Stimulated activated memory B cell treated with anti-CD40 and anti-IgM and Interleukin-4, amounts not matched to agents 10 μg/mL and 1 μg/mL and 100 μg/mL, for 72 hours (primary cell): ENCODE measurements around the gene C12orf60.
A peak's percentile ranks its signal among the peaks of the same experiment; 100 is the strongest.

Source experiments
- ATAC-seq: fragments of 150-1000 bp; cut with Tn5 transposase; 2 replicates; pipeline ENCODE4 v1.10.0; 2021
- H3K27ac Mint-ChIP-seq: one replicate; pipeline ENCODE4 v1.8.0; 2022; ENCODE audit warnings: mild to moderate bottlenecking, mixed read lengths
- H3K27me3 Mint-ChIP-seq: one replicate; pipeline ENCODE4 v1.8.0; 2022; ENCODE audit warnings: mixed read lengths
- H3K36me3 Mint-ChIP-seq: one replicate; pipeline ENCODE4 v1.8.0; 2022; ENCODE audit warnings: mixed read lengths
- H3K4me1 Mint-ChIP-seq: one replicate; pipeline ENCODE4 v1.8.0; 2022; ENCODE audit warnings: mixed read lengths
- H3K4me3 Mint-ChIP-seq: one replicate; pipeline ENCODE4 v1.8.0; 2022; ENCODE audit warnings: mild to moderate bottlenecking, moderate library complexity, mixed read lengths
- H3K9me3 Mint-ChIP-seq: one replicate; pipeline ENCODE4 v1.8.0; 2022; ENCODE audit warnings: mixed read lengths

The C12orf60 gene

DNA sequence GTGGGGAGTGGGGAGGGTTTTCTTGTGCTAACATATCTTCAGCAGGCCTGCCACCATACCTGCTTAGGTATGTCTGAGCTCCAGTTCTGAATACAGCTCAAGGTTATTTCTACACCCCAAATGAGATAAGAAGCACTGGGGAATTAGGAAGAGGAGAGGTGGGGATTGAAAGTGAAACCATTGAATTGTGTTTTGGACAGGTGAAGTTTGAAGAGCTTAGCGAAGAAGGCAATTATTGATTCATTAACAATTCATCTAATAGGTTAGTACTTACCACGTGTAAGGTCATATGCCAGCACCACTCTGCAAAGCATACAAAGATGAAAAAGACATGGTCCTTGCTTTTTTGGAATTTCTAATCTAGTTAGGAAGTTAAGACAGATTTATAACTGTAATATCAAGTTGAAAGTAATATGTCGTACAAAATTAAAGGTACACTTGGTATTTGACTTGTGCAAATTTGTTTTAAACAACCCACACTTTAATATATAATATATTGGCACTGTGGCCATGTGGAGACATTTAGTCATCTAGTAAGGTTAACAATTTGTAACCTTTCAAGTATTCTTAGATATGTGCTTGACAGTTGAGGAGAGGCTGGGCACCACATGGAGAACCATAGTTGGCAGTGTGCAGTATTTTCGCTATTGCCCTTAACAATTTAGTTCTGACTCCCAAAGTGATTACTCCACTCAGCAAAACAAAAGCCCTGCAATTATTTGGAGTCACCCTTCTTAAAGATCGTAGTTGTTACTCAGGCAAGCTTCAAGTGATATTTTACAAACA, 6.9 kb downstream of the C12orf60 start:
- Mint-ChIP-seq H3K4me1 (peaks cover 16% of the 10 kb centered on the region), H3K4me3 (no peak overlapping the region), H3K27ac (no peak overlapping the region), H3K27me3 (no peaks in the 10 kb centered on the region), H3K36me3 (no peaks in the 10 kb centered on the region), H3K9me3 (no peaks in the 10 kb centered on the region)
- ATAC-seq, result no peak

DNA sequence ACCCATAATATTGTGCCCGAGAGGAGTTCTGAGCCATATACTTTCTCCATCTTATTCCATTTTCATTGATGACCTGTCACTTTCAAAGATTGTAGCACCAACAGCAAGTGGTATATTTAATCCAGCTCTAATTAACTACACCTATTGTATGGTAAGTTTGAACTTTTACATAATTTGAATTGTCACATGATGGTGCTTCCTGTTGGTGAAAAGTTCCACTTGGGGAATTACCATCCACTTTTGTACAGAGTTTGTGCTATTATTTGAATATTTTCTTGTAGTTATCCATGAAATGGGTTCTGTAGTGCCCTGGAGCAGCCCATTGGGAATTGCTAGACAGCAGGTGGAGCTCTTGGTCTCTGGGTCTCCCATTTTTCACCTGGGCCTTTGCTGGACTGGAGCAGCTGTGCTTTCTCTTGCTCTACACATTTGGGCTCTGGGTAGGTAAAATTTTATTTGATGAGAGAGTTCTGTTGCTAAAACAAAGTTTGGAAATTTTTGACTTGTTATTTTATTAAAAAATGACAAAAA, 7.5 kb downstream of the C12orf60 start:
- H3K36me3 Mint-ChIP-seq, result no peaks in the 10 kb centered on the region
- H3K27ac Mint-ChIP-seq, result no peak overlapping the region
- H3K4me1 Mint-ChIP-seq, result peaks cover 16% of the 10 kb centered on the region
- no peaks in the 10 kb centered on the region for H3K27me3 Mint-ChIP-seq
- ATAC-seq, result no peak
- H3K9me3 Mint-ChIP-seq, result no peaks in the 10 kb centered on the region
- H3K4me3 Mint-ChIP-seq, result no peak overlapping the region

DNA sequence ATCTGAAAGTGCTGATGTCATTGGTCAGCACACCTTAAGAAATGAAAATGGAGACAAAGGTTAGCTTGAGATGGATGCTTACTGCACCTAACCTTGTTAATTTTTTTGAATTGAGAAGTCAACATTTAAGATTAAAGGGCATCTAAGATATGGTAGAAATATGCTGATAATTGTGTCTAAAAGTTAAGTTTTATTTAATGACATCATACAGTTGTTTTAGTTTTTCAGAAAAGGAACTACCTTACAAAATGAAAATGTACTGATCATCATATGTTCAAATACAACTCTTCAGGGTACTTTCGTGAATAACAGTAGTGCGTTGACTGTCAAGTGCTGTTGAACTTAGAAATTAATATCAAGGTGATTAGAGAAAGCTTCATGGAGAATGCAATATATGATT, 8.0 kb downstream of the C12orf60 start:
- no peak overlapping the region for H3K4me3 Mint-ChIP-seq
- no peak overlapping the region for H3K27ac Mint-ChIP-seq
- no peaks in the 10 kb centered on the region for H3K9me3 Mint-ChIP-seq
- H3K36me3 Mint-ChIP-seq, result no peaks in the 10 kb centered on the region
- H3K27me3 Mint-ChIP-seq, result no peaks in the 10 kb centered on the region
- no peak for ATAC-seq
- H3K4me1 Mint-ChIP-seq, result peaks cover 16% of the 10 kb centered on the region

DNA sequence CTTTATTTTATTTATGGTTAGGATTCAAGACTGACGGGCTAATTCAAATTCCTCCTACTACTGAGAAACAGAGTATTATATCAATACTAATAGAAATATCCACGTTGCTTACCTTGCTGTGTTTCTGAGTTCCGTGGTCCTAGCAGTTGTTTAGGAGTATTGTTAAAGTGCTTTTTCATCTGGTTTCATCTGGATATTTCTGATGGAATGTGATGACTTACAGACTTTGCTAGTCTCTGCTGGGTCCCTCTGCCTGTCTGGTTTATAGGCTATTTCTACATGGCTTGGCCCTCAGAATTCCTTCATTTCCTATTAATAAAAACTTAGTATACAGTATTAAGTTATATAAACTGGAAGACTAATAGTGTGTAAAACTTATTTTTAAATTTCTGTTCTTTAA, 10.5 kb downstream of the C12orf60 start, which contains the start of gene SMCO3:
TSS of gene SMCO3 (minus strand) at position 169 of the 400 bp plus-strand sequence. CDS start 7,502 bp downstream, outside the sequence.
- Mint-ChIP-seq H3K27me3 (no peaks in the 10 kb centered on the region), H3K4me1 (peaks cover 16% of the 10 kb centered on the region), H3K36me3 (peaks cover 11% of the 10 kb centered on the region), H3K9me3 (peaks cover 7% of the 10 kb centered on the region), H3K4me3 (no peak within 1 kb of the TSS), H3K27ac (peak within 1 kb of the TSS; percentile 39)
- ATAC-seq, result no peak

DNA sequence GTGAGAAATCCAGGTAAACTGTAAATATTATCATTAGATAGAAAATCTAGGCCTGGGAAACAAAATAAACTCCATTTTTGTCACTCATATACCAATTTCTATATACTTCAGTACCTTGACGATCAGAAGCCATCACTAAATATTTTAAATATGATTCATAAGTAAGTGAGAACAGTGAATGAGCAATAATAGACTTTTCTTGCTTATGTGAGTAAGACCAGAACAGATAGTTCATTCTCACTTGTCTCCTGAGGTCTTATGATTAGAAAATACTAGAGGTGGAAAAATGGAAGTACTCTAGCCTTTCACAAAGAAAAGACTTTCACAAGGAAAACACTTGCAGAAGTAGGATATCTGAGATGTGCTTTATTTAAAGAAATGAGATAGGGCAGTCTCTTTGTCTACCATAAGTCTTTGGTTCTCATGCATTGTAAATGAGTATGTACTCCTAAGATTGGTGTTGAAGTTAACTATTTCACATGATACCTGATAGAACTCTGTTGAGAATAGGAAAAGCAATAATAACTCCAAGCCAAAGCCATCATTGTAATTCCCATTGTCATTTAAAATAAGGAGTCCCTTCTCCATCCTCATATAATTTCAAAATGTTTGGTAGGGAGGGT, 20.7 kb downstream of the C12orf60 start:
- no peaks in the 10 kb centered on the region for H3K36me3 Mint-ChIP-seq
- H3K4me1 Mint-ChIP-seq, result no peaks in the 10 kb centered on the region
- no peak overlapping the region for H3K27ac Mint-ChIP-seq
- no peaks in the 10 kb centered on the region for H3K9me3 Mint-ChIP-seq
- no peak for ATAC-seq
- no peak overlapping the region for H3K4me3 Mint-ChIP-seq
- no peaks in the 10 kb centered on the region for H3K27me3 Mint-ChIP-seq

DNA sequence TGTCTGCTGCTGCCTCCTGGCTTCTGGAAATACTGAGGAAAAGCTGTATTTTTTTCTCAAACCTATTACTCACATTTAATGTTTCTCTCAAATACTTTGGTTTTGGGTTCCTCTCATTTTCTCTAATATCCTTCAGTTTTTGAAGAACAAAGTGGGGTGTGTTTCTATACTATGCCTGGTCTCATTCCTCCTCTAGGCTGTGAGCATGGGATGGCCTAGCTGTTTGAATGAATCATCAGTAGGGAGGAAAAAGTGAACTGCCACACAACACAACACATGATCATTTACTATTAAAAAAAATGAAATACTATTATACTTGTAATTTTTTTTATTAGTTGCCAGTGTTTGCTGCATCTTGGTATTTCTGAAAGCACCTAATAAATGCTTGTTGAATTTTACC, 21.8 kb downstream of the C12orf60 start:
- ATAC-seq, result no peak
- H3K27me3 Mint-ChIP-seq, result no peaks in the 10 kb centered on the region
- H3K27ac Mint-ChIP-seq, result no peak overlapping the region
- H3K4me1 Mint-ChIP-seq, result no peaks in the 10 kb centered on the region
- no peaks in the 10 kb centered on the region for H3K36me3 Mint-ChIP-seq
- no peaks in the 10 kb centered on the region for H3K9me3 Mint-ChIP-seq
- no peak overlapping the region for H3K4me3 Mint-ChIP-seq

DNA sequence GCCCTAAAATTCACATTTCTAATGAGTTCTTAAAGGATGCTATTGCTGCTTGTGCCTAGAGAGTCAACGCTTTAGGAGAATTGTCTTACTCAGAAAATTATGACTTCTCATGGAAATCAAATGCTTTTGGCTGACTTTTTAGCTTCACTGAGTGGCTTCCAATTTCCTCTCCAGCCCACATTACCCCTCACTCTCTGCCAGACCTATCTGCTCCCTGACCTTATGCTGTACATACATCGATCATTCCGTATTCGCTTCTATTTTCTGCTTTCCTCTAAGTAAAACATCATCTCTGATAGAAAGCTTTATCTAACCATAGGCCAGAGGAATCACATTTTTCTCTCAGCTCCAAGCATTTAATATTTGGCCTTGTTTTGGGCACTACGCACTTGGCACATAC, 23.0 kb downstream of the C12orf60 start:
- Mint-ChIP-seq H3K36me3 (no peaks in the 10 kb centered on the region), H3K9me3 (no peaks in the 10 kb centered on the region), H3K27ac (no peak overlapping the region), H3K27me3 (no peaks in the 10 kb centered on the region), H3K4me1 (no peaks in the 10 kb centered on the region), H3K4me3 (no peak overlapping the region)
- ATAC-seq, result no peak

DNA sequence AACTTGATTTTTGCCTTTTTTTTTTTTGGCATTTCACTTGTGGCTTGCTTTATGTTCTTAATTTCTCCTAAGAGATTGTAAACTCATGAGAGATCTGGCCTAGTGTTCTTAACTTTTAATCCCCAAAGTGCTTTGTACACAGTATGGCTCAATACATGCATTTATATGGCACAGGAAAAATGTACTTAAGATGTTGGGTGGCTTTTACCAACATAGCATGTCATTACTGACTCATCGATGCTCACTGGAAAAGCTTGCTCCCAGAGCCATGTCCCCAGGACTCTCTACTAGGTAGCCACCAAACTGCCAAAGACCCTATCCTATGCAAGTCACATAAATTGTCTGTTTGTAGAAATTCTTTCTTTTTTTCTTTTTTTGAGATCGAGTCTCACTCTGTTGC, 23.6 kb downstream of the C12orf60 start:
- Mint-ChIP-seq H3K36me3 (peaks cover 2% of the 10 kb centered on the region), H3K4me1 (no peaks in the 10 kb centered on the region), H3K4me3 (no peak overlapping the region), H3K27ac (no peak overlapping the region), H3K27me3 (no peaks in the 10 kb centered on the region), H3K9me3 (no peaks in the 10 kb centered on the region)
- no peak for ATAC-seq

DNA sequence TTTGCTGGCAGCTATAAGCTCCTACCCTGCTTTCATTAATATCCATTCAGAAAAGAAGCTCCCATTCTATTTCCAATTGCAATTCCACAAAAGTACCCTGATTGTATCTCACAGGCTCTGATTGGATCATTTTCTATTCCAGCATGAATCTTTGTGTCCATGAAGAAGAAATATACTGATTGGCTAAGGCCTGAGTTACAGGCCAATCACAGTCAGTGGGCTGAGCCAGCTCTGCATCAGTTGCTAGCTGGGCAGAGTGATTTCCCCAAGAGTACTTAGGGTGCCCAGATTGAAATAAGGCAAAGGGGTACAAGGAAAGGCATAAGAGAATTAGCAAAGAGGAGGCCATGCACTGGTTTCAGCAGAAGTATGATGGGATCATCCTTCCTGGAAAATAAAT, 25.4 kb downstream of the C12orf60 start:
- no peak for ATAC-seq
- Mint-ChIP-seq H3K27ac (no peak overlapping the region), H3K4me3 (no peak overlapping the region), H3K27me3 (no peaks in the 10 kb centered on the region), H3K9me3 (no peaks in the 10 kb centered on the region), H3K36me3 (peaks cover 6% of the 10 kb centered on the region), H3K4me1 (no peaks in the 10 kb centered on the region)

DNA sequence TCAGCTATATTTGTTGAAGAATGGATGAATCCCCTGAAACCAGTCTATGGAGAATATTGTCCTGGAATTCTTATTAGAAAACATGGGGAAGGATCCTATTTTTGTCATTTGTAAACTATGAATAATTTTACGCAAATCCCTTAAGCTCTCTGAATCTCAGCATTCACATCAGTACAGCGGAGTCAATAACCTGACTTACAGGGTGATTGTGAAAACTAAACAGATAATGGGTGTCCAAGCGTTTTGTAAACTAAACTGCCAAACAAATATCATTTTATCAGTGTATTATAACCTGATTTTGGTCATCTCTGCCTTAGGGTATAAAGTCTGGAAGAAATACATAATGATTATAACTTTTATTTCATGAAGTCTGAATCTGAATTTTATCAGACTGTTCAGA, 29.9 kb downstream of the C12orf60 start:
- Mint-ChIP-seq H3K36me3 (peaks cover 6% of the 10 kb centered on the region), H3K27me3 (no peaks in the 10 kb centered on the region), H3K4me3 (no peak overlapping the region), H3K9me3 (no peaks in the 10 kb centered on the region), H3K4me1 (peaks cover 6% of the 10 kb centered on the region), H3K27ac (no peak overlapping the region)
- no peak for ATAC-seq

DNA sequence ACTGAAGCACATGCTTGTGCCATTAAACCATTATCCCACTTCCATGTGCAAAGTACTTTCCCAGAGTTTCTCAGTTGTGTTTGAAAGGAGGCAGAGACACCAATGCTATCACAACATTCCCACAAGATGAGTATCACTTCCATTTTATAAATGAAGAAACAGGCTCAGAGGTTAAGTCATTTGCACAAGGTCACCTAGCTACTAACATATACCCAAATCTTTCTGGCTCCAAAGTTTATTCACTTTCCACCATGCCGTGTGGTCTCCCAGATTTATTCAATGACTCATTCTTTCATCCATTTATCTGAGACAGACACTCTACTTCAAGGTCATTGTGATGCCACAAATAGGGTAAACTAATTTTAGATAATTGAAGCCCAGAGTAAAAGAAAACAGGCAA, 30.5 kb downstream of the C12orf60 start:
- Mint-ChIP-seq H3K4me3 (no peak overlapping the region), H3K4me1 (peaks cover 6% of the 10 kb centered on the region), H3K36me3 (peaks cover 6% of the 10 kb centered on the region), H3K9me3 (peaks cover under 1% of the 10 kb centered on the region), H3K27me3 (no peaks in the 10 kb centered on the region), H3K27ac (no peak overlapping the region)
- ATAC-seq, result no peak

DNA sequence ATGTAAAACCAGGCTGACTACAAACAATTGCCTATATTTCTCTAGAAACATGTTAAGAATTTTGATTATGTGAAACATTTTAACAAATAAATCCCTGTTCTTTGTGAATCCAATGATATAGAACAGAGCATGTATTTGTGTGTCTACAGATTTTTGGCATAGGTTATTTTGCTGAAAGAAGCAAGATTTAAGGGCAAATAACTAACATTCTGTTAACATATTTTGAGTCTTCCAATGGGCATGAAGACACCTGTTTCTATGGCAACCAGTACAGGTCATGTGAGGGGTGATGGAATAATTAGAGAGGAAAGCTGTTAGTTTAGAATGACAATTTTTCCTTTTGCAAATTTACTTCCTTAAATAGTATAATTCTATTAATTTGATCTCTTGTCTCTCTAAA, 31.0 kb downstream of the C12orf60 start:
- ATAC-seq, result no peak
- Mint-ChIP-seq H3K27ac (no peak overlapping the region), H3K4me1 (peaks cover 6% of the 10 kb centered on the region), H3K9me3 (peaks cover 6% of the 10 kb centered on the region), H3K27me3 (no peaks in the 10 kb centered on the region), H3K4me3 (no peak overlapping the region), H3K36me3 (peaks cover 12% of the 10 kb centered on the region)

DNA sequence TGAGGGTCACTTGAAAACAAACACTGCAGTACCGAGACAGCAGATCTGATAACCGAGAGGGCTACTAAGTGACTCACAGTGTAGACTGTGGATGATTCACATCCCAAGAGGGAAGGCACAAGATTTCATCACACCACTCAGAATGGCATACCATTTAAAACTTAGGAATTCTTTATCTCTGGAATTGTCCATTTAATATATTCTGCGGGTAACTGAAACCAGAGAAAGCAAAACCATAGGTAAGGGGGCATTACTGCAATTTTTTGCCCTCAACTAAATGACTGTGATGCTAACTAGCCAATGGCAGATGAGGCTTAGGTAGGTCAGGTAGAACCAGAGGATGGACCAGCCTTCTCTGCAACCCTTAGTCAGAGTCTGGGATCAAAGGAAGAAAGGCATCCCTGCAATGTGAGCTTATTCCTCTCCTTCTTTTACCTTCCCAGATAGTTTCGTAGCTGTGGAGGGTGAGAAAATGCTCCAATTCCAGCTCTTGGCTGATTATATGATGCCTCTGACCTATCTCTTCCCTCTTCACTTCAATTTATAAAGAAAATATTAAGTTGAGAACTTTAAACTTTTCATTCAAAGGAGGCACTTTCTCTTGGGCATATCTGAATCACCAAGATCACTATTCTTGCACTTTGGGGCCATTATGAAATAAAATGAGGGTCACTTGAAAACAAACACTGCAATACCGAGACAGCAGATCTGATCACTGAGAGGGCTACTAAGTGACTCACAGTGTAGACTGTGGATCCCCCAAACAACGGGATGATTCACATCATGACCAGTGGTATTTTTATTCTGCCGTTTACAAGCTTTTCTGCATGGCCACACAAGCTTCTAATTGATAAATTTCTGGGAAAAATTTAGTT, 33.1 kb downstream of the C12orf60 start:
- H3K27ac Mint-ChIP-seq, result no peak overlapping the region
- no peak for ATAC-seq
- H3K4me1 Mint-ChIP-seq, result peaks cover 12% of the 10 kb centered on the region
- H3K27me3 Mint-ChIP-seq, result no peaks in the 10 kb centered on the region
- H3K36me3 Mint-ChIP-seq, result peaks cover 13% of the 10 kb centered on the region
- no peak overlapping the region for H3K4me3 Mint-ChIP-seq
- peaks cover 6% of the 10 kb centered on the region for H3K9me3 Mint-ChIP-seq

DNA sequence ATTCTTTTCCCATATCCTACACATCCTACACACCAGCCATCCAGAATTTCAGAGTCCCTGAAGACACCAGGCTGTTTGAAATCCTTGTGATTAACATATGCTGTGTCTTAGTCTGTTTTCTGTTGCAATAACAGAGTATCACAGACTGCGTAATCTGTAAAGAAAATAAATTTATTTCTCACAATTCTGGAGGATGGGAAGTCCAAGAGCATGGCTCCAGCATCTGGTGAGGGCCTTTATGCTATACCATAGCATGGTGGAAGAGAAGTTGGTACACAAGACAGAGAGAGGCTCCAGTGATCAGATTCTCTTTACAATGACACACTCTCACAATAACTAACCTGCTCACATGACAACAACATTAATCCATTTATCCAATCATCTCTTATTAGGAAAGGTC, 35.8 kb downstream of the C12orf60 start:
- Mint-ChIP-seq H3K4me3 (no peak overlapping the region), H3K4me1 (peaks cover 13% of the 10 kb centered on the region), H3K27me3 (no peaks in the 10 kb centered on the region), H3K36me3 (peaks cover 7% of the 10 kb centered on the region), H3K9me3 (peaks cover 6% of the 10 kb centered on the region), H3K27ac (no peak overlapping the region)
- ATAC-seq, result no peak

DNA sequence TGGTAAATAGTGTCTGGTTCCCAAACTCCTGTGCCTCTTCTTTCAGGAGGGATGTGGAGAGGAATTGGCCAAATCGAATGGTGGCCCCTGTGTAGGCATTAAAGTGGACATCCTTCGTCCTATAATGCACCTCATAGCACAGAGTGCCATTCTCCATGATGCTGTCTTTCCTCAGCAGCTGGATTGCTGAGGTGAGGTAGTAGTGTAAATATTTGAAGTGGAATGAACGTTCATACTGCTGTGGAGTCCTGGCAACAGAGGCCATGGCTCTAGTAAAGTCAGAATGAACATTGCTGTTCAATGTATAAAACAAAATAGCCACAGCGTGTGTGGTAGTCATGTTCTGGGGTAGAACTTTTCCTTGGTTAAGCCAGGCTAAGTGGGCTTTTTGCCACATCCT, 37.1 kb downstream of the C12orf60 start:
- Mint-ChIP-seq H3K9me3 (peaks cover 6% of the 10 kb centered on the region), H3K36me3 (peaks cover 7% of the 10 kb centered on the region), H3K4me3 (no peak overlapping the region), H3K4me1 (peaks cover 13% of the 10 kb centered on the region), H3K27me3 (no peaks in the 10 kb centered on the region), H3K27ac (no peak overlapping the region)
- ATAC-seq, result no peak
